ENCODE results near the gene CUL1. TPM values are rescaled to one million over a fixed set of nuclear protein-coding genes. Genes with fewer than 3 reads are reported as not detected.

The CUL1 gene
- total and polyA plus RNA-seq, 9 donors = 31.9 to 51.3 (median 40.2) TPM

DNA sequence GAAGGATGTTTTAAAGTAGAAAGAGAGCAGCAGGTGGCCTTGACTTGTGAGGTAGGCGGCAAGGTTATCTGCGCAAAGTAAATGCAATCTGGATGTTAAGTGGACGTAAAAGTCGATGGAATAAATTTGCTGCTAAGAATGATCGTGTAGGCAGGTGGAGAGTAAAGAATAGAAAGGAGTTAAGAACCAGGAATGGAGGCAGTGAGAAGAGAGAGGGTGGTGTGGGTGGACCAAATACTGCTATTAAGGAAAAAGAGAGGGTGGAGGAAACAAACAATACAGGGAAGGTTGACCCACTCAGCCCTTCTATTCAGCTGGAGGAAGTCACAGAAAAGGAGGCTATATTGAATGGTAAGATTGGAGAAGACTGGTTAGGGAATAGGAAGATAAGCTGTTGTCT, 1.9 kb upstream of the CUL1 start:
- Histone ChIP-seq H3K4me3 (no peak overlapping the region), H3K9me3 (no peaks in the 10 kb centered on the region), H3K36me3 (no peaks in the 10 kb centered on the region), H3K27me3 (no peaks in the 10 kb centered on the region), H3K27ac (peak overlapping the region in 1 of 2 donors; percentile 100), H3K4me1 (ENCODE audit: insufficient read depth) (peaks cover 8% of the 10 kb centered on the region)
- WGBS, 3 donors = 86 to 88% (median 86%) methylated on average over 5 of the region's 5 CpGs
- no peak for DNase-seq
- no peak for TF ChIP-seq EP300 (IDR thresholded peaks at IDR 0.05)
- TF ChIP-seq, protein P1, sequence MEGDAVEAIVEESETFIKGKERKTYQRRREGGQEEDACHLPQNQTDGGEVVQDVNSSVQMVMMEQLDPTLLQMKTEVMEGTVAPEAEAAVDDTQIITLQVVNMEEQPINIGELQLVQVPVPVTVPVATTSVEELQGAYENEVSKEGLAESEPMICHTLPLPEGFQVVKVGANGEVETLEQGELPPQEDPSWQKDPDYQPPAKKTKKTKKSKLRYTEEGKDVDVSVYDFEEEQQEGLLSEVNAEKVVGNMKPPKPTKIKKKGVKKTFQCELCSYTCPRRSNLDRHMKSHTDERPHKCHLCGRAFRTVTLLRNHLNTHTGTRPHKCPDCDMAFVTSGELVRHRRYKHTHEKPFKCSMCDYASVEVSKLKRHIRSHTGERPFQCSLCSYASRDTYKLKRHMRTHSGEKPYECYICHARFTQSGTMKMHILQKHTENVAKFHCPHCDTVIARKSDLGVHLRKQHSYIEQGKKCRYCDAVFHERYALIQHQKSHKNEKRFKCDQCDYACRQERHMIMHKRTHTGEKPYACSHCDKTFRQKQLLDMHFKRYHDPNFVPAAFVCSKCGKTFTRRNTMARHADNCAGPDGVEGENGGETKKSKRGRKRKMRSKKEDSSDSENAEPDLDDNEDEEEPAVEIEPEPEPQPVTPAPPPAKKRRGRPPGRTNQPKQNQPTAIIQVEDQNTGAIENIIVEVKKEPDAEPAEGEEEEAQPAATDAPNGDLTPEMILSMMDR (IDR thresholded peaks at IDR 0.05) = no peak
- TF ChIP-seq POLR2A (IDR thresholded peaks at IDR 0.05) = no peak
- intact Hi-C loops (cut with DNase I) = loop anchor here in 2 of 4 donors (10.0 kb wide), 2 partner anchors 188 to 268 kb away; partner anchors contain the start of gene EZH2 (in 1 of the 2)

DNA sequence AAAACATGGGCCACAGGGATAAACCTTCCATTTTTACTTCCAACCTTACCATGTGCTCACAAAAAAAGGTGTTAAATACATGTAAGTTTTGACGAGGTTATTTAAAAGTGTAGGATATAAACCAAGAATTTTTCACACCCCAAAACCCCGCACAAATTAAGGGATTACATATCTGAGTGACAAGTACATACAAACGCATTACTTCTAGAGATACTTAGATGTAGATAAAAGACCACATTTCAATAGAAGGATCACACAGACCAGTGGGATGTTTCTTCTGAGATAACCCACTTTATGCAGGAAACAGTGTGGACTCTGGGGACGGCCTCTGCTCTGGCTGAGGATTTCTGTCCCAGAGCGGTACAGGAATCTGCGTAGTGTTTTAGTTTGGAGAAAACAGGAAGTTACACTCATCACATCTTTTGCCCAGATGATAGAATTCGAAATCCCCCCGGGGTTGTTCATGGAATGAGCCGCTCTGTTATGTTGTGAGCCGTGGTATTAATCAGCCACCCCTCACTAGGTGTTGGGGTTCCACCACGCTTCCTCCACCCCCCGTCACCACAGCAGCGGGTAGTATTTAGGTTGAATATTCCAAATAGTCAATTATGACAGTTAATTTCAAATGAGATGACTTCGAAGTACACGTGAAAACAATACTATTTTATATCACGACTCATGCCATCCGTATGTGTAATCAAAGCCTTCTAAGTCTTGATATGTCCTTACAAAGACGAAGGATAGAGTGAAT, 1.3 kb upstream of the CUL1 start:
- peak overlapping the region; percentile 73 for H3K4me3 ChIP-seq

DNA sequence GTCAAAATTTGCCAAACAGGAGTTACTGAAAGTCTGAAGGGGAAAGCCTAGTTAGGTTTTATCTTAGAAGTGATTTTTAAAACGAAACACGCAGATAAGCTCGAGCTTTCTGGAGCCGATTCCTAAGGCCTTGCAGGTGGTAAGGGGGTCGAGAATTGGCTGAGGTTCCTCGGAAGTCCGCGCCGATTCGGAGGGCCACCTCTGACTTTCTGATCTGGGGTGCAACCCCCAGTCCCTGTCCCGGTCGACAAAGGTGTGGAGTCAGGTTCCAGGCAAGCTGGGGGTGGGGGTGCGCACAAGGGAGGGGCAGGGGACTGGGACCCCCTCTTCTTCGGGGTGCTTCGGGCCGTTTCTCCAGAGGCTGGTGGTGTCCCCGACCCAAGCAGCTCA, 701 bp upstream of the CUL1 start:
- WGBS, 3 donors = 0% methylated on average over 16 to 17 of the region's 17 CpGs
- peak overlapping the region; percentile 73 for H3K4me3 ChIP-seq
- intact Hi-C loops (cut with DNase I) = loop anchor here in 2 of 4 donors (10.0 kb wide), 2 partner anchors 187 to 267 kb away; partner anchors contain the start of gene EZH2 (in 1 of the 2)
- DNase-seq = peak in 2 of 5 donors; percentile 55 to 69
- no peak for TF ChIP-seq POLR2A (IDR thresholded peaks at IDR 0.05)
- no peak for TF ChIP-seq EP300 (IDR thresholded peaks at IDR 0.05)
- TF ChIP-seq, protein P1 (IDR thresholded peaks at IDR 0.05) = no peak
- peak overlapping the region; percentile 99 to 100 for H3K27ac ChIP-seq
- peaks cover 13% of the 10 kb centered on the region for H3K4me1 ChIP-seq (ENCODE audit: insufficient read depth)
- H3K27me3 ChIP-seq = no peaks in the 10 kb centered on the region
- H3K9me3 ChIP-seq = no peaks in the 10 kb centered on the region
- H3K36me3 ChIP-seq = no peaks in the 10 kb centered on the region

More for the DNA sequence above, 1.3 kb upstream of the CUL1 start:
- H3K9me3 ChIP-seq = no peaks in the 10 kb centered on the region
- TF ChIP-seq POLR2A (IDR thresholded peaks at IDR 0.05) (peak; percentile 66), EP300 (IDR thresholded peaks at IDR 0.05) (no peak)
- peaks cover 8% of the 10 kb centered on the region for H3K4me1 ChIP-seq (ENCODE audit: insufficient read depth)
- H3K27ac ChIP-seq = peak overlapping the region in 1 of 2 donors; percentile 100
- no peaks in the 10 kb centered on the region for H3K27me3 ChIP-seq
- 6 to 15% (median 9%) methylated on average over 18 of the region's 18 CpGs for WGBS, 3 donors
- H3K36me3 ChIP-seq = no peaks in the 10 kb centered on the region
- peak; percentile 51 to 71 (median 54) for DNase-seq
- intact Hi-C loops (cut with DNase I) = loop anchor here in 2 of 4 donors (10.0 kb wide), 2 partner anchors 187 to 267 kb away; partner anchors contain the start of gene EZH2 (in 1 of the 2)

DNA sequence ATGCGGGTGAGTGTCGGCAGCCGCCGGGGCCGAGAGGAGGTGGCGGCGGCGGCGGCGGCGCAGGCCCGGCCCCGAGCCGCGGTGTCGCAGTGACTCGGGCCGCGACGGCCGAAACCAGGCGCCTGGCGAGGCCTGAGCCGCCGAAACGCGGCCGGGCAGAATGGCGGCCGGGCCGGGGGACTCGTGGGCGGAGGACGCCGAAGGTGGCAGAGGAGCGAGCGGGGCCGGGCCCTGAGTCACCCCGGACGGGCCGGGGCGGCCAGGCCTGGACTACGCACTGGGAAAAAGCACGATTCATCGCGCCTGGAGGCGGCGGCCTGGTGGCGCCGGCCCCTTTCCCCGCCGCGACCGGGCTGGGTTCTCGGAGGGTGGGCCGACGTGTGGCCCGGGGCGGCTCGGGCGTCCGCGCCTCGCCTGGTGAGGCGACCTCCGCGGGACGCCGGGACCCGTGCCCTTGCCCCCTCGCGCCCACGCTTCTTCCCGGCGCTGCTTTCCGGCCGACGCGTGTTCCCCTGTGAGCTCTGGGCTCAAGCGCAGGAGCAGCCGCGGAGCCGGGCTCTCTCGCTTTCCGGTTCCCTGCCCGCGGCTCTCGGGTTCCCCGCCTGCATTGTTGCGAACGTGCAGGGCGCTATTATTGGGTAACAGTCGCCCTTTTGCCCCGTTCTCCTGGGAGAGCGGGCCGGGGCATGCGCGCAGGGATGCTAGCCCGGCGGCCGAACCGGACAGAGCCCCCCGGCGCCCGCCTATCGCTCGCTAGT, 500 bp downstream of the CUL1 start:
- H3K36me3 ChIP-seq = no peaks in the 10 kb centered on the region
- WGBS, 3 donors = 0 to 1% (median 1%) methylated on average over 26 to 107 of the region's 107 CpGs
- intact Hi-C loops (cut with DNase I) = loop anchor here in 2 of 4 donors (10.0 kb wide), 2 partner anchors 186 to 266 kb away; partner anchors contain the start of gene EZH2 (in 1 of the 2)

More for the DNA sequence above, 500 bp downstream of the CUL1 start:
- TF ChIP-seq POLR2A (IDR thresholded peaks at IDR 0.05) (peak; percentile 57), EP300 (IDR thresholded peaks at IDR 0.05) (no peak)
- TF ChIP-seq, protein P1 (IDR thresholded peaks at IDR 0.05) = no peak
- Histone ChIP-seq H3K4me3 (peak overlapping the region; percentile 73), H3K4me1 (ENCODE audit: insufficient read depth) (peaks cover 13% of the 10 kb centered on the region), H3K27ac (peak overlapping the region; percentile 99 to 100), H3K27me3 (no peaks in the 10 kb centered on the region), H3K9me3 (no peaks in the 10 kb centered on the region)
- DNase-seq = peak; percentile 69 to 79 (median 73)

Data from ovary (tissue), 9 donors.